ENCODE results near the gene ANO7. TPM values are rescaled to one million over a fixed set of nuclear protein-coding genes. Genes with fewer than 3 reads are reported as not detected.

ANO7 gene
- total RNA-seq, 1 donor from 2014 or later: 2.8 TPM

GRCh38 chr2:241229563-241230401, 41.3 kb downstream of the ANO7 start:
- no peak for TF ChIP-seq CTCF (conservative IDR thresholded peaks at IDR 0.05; ENCODE audit: low read depth, low read length)

GRCh38 chr2:241230435-241230834, 42.0 kb downstream of the ANO7 start:
- no peak for DNase-seq (ENCODE audit: low read depth)
- TF ChIP-seq CTCF (conservative IDR thresholded peaks at IDR 0.05; ENCODE audit: low read depth, low read length): no peak
- no peak overlapping the region for H3K4me3 ChIP-seq (ENCODE audit: low read depth, low read length)

More at GRCh38 chr2:241229563-241230401, 41.3 kb downstream of the ANO7 start:
- H3K4me3 ChIP-seq (ENCODE audit: low read depth, low read length): no peak overlapping the region
- no peak for DNase-seq (ENCODE audit: low read depth)

GRCh38 chr2:241232736-241233575, 44.5 kb downstream of the ANO7 start:
- DNase-seq (ENCODE audit: low read depth): no peak
- no peak overlapping the region for H3K4me3 ChIP-seq (ENCODE audit: low read depth, low read length)
- TF ChIP-seq CTCF (conservative IDR thresholded peaks at IDR 0.05; ENCODE audit: low read depth, low read length): no peak

GRCh38 chr2:241234066-241234790, 45.8 kb downstream of the ANO7 start:
- no peak overlapping the region for H3K4me3 ChIP-seq (ENCODE audit: low read depth, low read length)
- no peak for DNase-seq (ENCODE audit: low read depth)
- no peak for TF ChIP-seq CTCF (conservative IDR thresholded peaks at IDR 0.05; ENCODE audit: low read depth, low read length)

- TF ChIP-seq CTCF (conservative IDR thresholded peaks at IDR 0.05; ENCODE audit: low read depth, low read length): no peak
- DNase-seq (ENCODE audit: low read depth): no peak
- H3K4me3 ChIP-seq (ENCODE audit: low read depth, low read length): no peak overlapping the region
Observed at GRCh38 chr2:241234962-241235740, 46.7 kb downstream of the ANO7 start.
